ENCODE data around the gene S1PR1.
"Not testable (repeated sequence)": the region's sequence is repeated elsewhere in the genome, so short reads cannot be mapped to it uniquely, and the experiment has no call there.

The S1PR1 gene

DNA sequence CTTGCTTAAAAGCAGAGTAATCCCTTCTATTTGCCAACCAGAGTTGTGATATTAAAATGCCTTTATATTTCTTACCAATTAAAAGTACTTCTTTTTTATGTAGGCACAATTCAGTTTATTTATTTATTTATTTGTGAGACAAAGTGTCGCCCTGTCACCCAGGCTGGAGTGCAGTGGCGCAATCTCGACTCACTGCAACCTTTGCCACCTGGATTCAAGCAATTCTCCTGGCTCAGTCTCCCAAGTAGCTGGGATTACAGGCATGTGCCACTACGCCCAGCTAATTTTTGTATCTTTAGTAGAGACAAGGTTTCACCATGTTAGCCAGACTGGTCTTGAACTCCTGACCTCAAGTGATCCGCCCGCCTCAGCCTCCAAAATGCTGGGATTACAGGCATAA, 17.9 kb upstream of the S1PR1 start:
- DNase-seq; H3K14ac ChIP-seq (ENCODE audit: low read length in 2 of 2); H3K4me3 ChIP-seq (ENCODE audit: insufficient read depth in 1 of 2, low read depth in 1 of 2, low read length in 2 of 2); H3K79me1 ChIP-seq (replicated peaks; ENCODE audit: low read length, poor library complexity, severe bottlenecking); H3K4ac ChIP-seq (ENCODE audit: low read depth in 1 of 2, low read length in 2 of 2); H2BK120ac ChIP-seq (ENCODE audit: low read depth, low read length); H2AFZ ChIP-seq (ENCODE audit: low read depth, low read length); H3K18ac ChIP-seq (ENCODE audit: low read depth in 1 of 2, low read length in 2 of 2); H3K27me3 ChIP-seq (ENCODE audit: control insufficient read depth in 1 of 2, insufficient read depth in 1 of 2, low read length in 2 of 2); H2BK12ac ChIP-seq (ENCODE audit: low read length in 2 of 2); H2BK15ac ChIP-seq (ENCODE audit: low read depth, poor library complexity, severe bottlenecking); H3K9me3 ChIP-seq (ENCODE audit: control insufficient read depth, low read length); H3K4me1 ChIP-seq (ENCODE audit: control insufficient read depth, insufficient read depth, low read depth, low read length); H2BK5ac ChIP-seq (ENCODE audit: low read depth, low read length, poor library complexity, severe bottlenecking); H3K36me3 ChIP-seq (ENCODE audit: control insufficient read depth in 1 of 2, insufficient read depth in 2 of 2, low read depth in 1 of 2, low read length in 2 of 2); H4K91ac ChIP-seq (ENCODE audit: low read length); H3K27ac ChIP-seq (ENCODE audit: low read length, poor library complexity, severe bottlenecking); H3K23ac ChIP-seq (ENCODE audit: low read length in 2 of 2); H3K4me2 ChIP-seq (ENCODE audit: low read length, poor library complexity, severe bottlenecking); H4K8ac ChIP-seq (ENCODE audit: low read length); H3K9ac ChIP-seq (ENCODE audit: low read length); H2AK5ac ChIP-seq (ENCODE audit: low read length, severe bottlenecking): not testable (repeated sequence)
- 99% methylated on average over 6 of the region's 6 CpGs for WGBS

DNA sequence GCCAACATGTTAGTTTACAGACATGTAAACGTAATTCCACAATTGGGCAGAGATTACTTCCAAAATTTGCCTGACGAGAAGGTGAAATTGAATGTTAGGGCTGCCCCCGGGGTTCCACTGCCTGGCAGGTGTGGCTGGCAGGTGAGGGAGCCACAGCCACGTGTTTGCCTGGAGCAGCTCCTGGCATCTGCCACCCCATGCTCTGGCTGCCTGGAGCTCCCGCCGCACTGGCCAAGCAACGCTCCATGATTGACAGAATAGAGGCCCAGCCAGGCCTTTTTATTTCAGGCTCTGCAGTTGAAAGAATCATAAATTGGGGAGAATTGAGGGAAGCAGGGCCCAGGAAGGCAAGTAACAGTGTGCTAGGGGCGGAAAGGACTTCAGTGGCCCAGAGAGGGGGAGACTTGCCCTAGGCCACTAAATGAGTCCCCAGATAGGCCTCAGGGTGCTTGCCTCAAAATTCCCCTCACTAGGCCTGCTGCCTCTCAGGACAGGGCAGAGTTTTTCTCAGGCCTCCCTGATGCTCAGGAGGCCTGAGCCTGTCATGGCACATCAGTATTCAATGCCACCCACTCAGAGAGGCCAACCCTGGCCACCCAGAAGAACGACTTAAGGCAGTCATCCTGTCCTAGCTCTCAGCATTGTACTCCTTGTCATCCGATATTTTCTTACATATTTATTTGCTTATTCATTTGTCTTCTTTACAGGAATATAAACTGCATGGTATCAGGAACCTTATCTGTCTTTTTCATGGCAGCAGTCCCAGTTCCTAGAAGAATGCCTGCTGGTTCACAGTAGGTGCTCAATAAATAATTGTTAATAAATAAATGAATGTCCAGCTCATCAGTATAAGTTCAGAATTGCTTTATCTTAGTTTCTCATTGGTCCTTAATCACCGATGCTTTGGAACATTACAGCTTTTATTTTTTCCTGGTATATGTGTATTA, 16.6 kb upstream of the S1PR1 start:
- H3K9ac ChIP-seq (ENCODE audit: low read length): no peak overlapping the region
- H3K36me3 ChIP-seq (ENCODE audit: control insufficient read depth in 1 of 2, insufficient read depth in 2 of 2, low read depth in 1 of 2, low read length in 2 of 2): no peaks in the 10 kb centered on the region
- H2AK5ac ChIP-seq (ENCODE audit: low read length, severe bottlenecking): no peak overlapping the region
- no peaks in the 10 kb centered on the region for H3K4me1 ChIP-seq (ENCODE audit: control insufficient read depth, insufficient read depth, low read depth, low read length)
- DNase-seq: no peak
- no peaks in the 10 kb centered on the region for H3K79me1 ChIP-seq (replicated peaks; ENCODE audit: low read length, poor library complexity, severe bottlenecking)
- H2BK5ac ChIP-seq (ENCODE audit: low read depth, low read length, poor library complexity, severe bottlenecking): no peak overlapping the region
- no peak overlapping the region for H3K4me2 ChIP-seq (ENCODE audit: low read length, poor library complexity, severe bottlenecking)
- no peaks in the 10 kb centered on the region for H3K27me3 ChIP-seq (ENCODE audit: control insufficient read depth in 1 of 2, insufficient read depth in 1 of 2, low read length in 2 of 2)
- WGBS: 94% methylated on average over 10 of the region's 11 CpGs
- no peak overlapping the region for H3K4me3 ChIP-seq (ENCODE audit: insufficient read depth in 1 of 2, low read depth in 1 of 2, low read length in 2 of 2)
- H4K91ac ChIP-seq (ENCODE audit: low read length): no peak overlapping the region
- no peak overlapping the region for H2AFZ ChIP-seq (ENCODE audit: low read depth, low read length)
- no peak overlapping the region for H3K4ac ChIP-seq (ENCODE audit: low read depth in 1 of 2, low read length in 2 of 2)
- no peak overlapping the region for H3K14ac ChIP-seq (ENCODE audit: low read length in 2 of 2)
- H2BK120ac ChIP-seq (ENCODE audit: low read depth, low read length): no peak overlapping the region
- H3K27ac ChIP-seq (ENCODE audit: low read length, poor library complexity, severe bottlenecking): no peak overlapping the region
- no peaks in the 10 kb centered on the region for H3K9me3 ChIP-seq (ENCODE audit: control insufficient read depth, low read length)
- no peak overlapping the region for H4K8ac ChIP-seq (ENCODE audit: low read length)
- no peak overlapping the region for H3K23ac ChIP-seq (ENCODE audit: low read length in 2 of 2)
- H2BK15ac ChIP-seq (ENCODE audit: low read depth, poor library complexity, severe bottlenecking): no peak overlapping the region
- H3K18ac ChIP-seq (ENCODE audit: low read depth in 1 of 2, low read length in 2 of 2): no peak overlapping the region
- no peak overlapping the region for H2BK12ac ChIP-seq (ENCODE audit: low read length in 2 of 2)

DNA sequence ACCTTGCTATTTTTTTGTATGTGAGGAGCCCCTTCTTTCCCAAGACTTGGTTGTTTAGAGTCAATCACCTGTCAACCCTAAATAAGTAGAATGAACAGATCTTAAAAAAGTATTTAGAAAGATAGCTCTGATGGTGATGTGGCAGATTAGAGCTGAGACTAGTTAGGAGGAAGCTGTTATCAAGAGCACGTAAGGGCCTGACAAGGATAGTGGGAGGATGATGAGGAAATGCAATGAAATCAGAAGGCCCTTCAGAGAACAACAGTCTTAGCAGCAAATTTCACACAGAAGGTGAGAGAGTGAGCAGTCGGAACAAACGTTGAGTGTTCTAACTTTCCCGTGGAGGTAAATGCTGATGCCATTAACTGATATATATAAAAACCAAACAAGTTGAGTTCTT, 15.9 kb upstream of the S1PR1 start:
- Histone ChIP-seq H3K27ac (ENCODE audit: low read length, poor library complexity, severe bottlenecking) (no peak overlapping the region), H3K4me3 (ENCODE audit: insufficient read depth in 1 of 2, low read depth in 1 of 2, low read length in 2 of 2) (no peak overlapping the region), H3K9ac (ENCODE audit: low read length) (no peak overlapping the region), H2BK120ac (ENCODE audit: low read depth, low read length) (no peak overlapping the region), H3K23ac (ENCODE audit: low read length in 2 of 2) (no peak overlapping the region), H3K27me3 (ENCODE audit: control insufficient read depth in 1 of 2, insufficient read depth in 1 of 2, low read length in 2 of 2) (no peaks in the 10 kb centered on the region), H2BK15ac (ENCODE audit: low read depth, poor library complexity, severe bottlenecking) (no peak overlapping the region), H2AFZ (ENCODE audit: low read depth, low read length) (no peak overlapping the region), H2BK12ac (ENCODE audit: low read length in 2 of 2) (no peak overlapping the region), H4K91ac (ENCODE audit: low read length) (no peak overlapping the region), H3K79me1 (replicated peaks; ENCODE audit: low read length, poor library complexity, severe bottlenecking) (no peaks in the 10 kb centered on the region), H3K18ac (ENCODE audit: low read depth in 1 of 2, low read length in 2 of 2) (no peak overlapping the region), H3K36me3 (ENCODE audit: control insufficient read depth in 1 of 2, insufficient read depth in 2 of 2, low read depth in 1 of 2, low read length in 2 of 2) (no peaks in the 10 kb centered on the region), H2AK5ac (ENCODE audit: low read length, severe bottlenecking) (no peak overlapping the region), H4K8ac (ENCODE audit: low read length) (no peak overlapping the region), H2BK5ac (ENCODE audit: low read depth, low read length, poor library complexity, severe bottlenecking) (no peak overlapping the region), H3K14ac (ENCODE audit: low read length in 2 of 2) (no peak overlapping the region), H3K4me2 (ENCODE audit: low read length, poor library complexity, severe bottlenecking) (no peak overlapping the region), H3K4ac (ENCODE audit: low read depth in 1 of 2, low read length in 2 of 2) (no peak overlapping the region), H3K4me1 (ENCODE audit: control insufficient read depth, insufficient read depth, low read depth, low read length) (no peaks in the 10 kb centered on the region), H3K9me3 (ENCODE audit: control insufficient read depth, low read length) (no peaks in the 10 kb centered on the region)
- DNase-seq: no peak
- WGBS: 92% methylated on average over 1 of the region's 4 CpGs

DNA sequence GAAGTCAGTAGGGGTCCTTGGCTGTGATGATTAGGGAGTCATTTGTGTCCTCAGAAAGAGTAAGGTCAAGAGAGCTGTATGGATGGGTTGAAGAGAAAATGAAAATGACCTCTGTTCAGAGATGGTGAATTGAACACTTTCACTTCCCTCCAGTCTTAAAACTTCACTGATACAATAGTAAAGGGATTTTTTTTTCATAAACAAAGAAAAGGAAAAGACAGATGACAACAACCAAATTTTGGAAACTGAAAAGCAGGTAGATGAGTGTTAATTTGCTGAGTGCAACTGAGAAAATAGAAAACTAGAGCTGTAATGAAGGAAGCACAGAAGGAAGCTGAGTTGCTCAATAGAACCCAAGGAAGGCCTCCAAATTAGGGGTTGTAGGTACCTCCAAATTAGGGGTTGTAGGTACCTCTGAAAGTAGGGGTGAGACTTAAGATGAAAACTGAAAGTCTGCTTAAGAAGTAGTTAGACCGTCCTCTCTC, 14.8 kb upstream of the S1PR1 start:
- Histone ChIP-seq H2AK5ac (ENCODE audit: low read length, severe bottlenecking) (no peak overlapping the region), H3K9me3 (ENCODE audit: control insufficient read depth, low read length) (no peaks in the 10 kb centered on the region), H2BK120ac (ENCODE audit: low read depth, low read length) (no peak overlapping the region), H3K27ac (ENCODE audit: low read length, poor library complexity, severe bottlenecking) (no peak overlapping the region), H2BK12ac (ENCODE audit: low read length in 2 of 2) (no peak overlapping the region), H3K79me1 (replicated peaks; ENCODE audit: low read length, poor library complexity, severe bottlenecking) (no peaks in the 10 kb centered on the region), H4K91ac (ENCODE audit: low read length) (no peak overlapping the region), H3K4ac (ENCODE audit: low read depth in 1 of 2, low read length in 2 of 2) (no peak overlapping the region), H3K4me3 (ENCODE audit: insufficient read depth in 1 of 2, low read depth in 1 of 2, low read length in 2 of 2) (no peak overlapping the region), H2BK5ac (ENCODE audit: low read depth, low read length, poor library complexity, severe bottlenecking) (no peak overlapping the region), H2AFZ (ENCODE audit: low read depth, low read length) (no peak overlapping the region), H3K4me2 (ENCODE audit: low read length, poor library complexity, severe bottlenecking) (no peak overlapping the region), H3K23ac (ENCODE audit: low read length in 2 of 2) (no peak overlapping the region), H3K27me3 (ENCODE audit: control insufficient read depth in 1 of 2, insufficient read depth in 1 of 2, low read length in 2 of 2) (no peaks in the 10 kb centered on the region), H4K8ac (ENCODE audit: low read length) (no peak overlapping the region), H3K9ac (ENCODE audit: low read length) (no peak overlapping the region), H2BK15ac (ENCODE audit: low read depth, poor library complexity, severe bottlenecking) (no peak overlapping the region), H3K18ac (ENCODE audit: low read depth in 1 of 2, low read length in 2 of 2) (no peak overlapping the region), H3K4me1 (ENCODE audit: control insufficient read depth, insufficient read depth, low read depth, low read length) (no peaks in the 10 kb centered on the region), H3K14ac (ENCODE audit: low read length in 2 of 2) (no peak overlapping the region), H3K36me3 (ENCODE audit: control insufficient read depth in 1 of 2, insufficient read depth in 2 of 2, low read depth in 1 of 2, low read length in 2 of 2) (no peaks in the 10 kb centered on the region)
- DNase-seq: no peak
- WGBS: no CpG with 5 or more reads among the region's 1 CpG
